IMR-90 (cell line): ENCODE data around the gene STAT1. TPM values are rescaled to one million over a fixed set of nuclear protein-coding genes. Genes with fewer than 3 reads are reported as not detected.

Experiments used
- ATAC-seq: fragments of 200-7000 bp; cut with Tn5 transposase; 2 replicates; pipeline ENCODE4 v1.9.1; 2020; ENCODE audit warnings: low read depth, mild to moderate bottlenecking, moderate library complexity
- BruUV-seq: library from RNA; stranded (reverse); fragments of 400-500 nt; replicated peaks from 2 replicates; lab custom pipeline; 2021; lab: Mats Ljungman, UMichigan
- CTCF ChIA-PET: fragments of 300-600 bp; formaldehyde crosslinking; extraction: SDS; loops from one replicate; lab custom pipeline; 2021; ENCODE audit warnings: antibody characterized with exemption; lab: Yijun Ruan, JAX
- POLR2A ChIA-PET: fragments of 300-600 bp; sonication (Branson Sonifier 250); formaldehyde crosslinking; loops from one replicate; lab custom pipeline; 2022; ENCODE audit warnings: antibody characterized with exemption; ENCODE audit not compliant: unreplicated experiment; lab: Charles Lee
- DNase-seq: peaks from one replicate; pipeline ENCODE4 v3.0.0; 2013
- H2AFZ ChIP-seq: replicated peaks from 2 replicates; pipeline ENCODE3; 2013; ENCODE audit warnings: low read length, mild to moderate bottlenecking; ENCODE audit not compliant: poor library complexity
- H2AK5ac ChIP-seq: 2 replicates; pipeline ENCODE4 v1.6.1; 2013; ENCODE audit warnings: low read depth, low read length, inconsistent platforms
- H2AK9ac ChIP-seq: replicated peaks from 2 replicates; pipeline ENCODE3; 2013; ENCODE audit warnings: mild to moderate bottlenecking, low read depth, low read length, moderate library complexity; ENCODE audit not compliant: poor library complexity
- H2BK120ac ChIP-seq: 2 replicates; pipeline ENCODE4 v1.6.1; 2013; ENCODE audit warnings: low read depth, low read length, inconsistent platforms
- H2BK15ac ChIP-seq: 3 replicates; pipeline ENCODE4 v1.6.1; 2013; ENCODE audit warnings: low read depth, low read length, inconsistent platforms
- H2BK20ac ChIP-seq: 2 replicates; pipeline ENCODE4 v1.6.1; 2013; ENCODE audit warnings: low read depth, mild to moderate bottlenecking, inconsistent platforms, low read length, moderate library complexity
- H2BK5ac ChIP-seq: 2 replicates; pipeline ENCODE4 v1.6.1; 2013; ENCODE audit warnings: mild to moderate bottlenecking, low read depth, low read length, inconsistent platforms; ENCODE audit not compliant: poor library complexity, severe bottlenecking
- H3K14ac ChIP-seq: replicated peaks from 2 replicates; pipeline ENCODE4 v1.6.1; 2013; ENCODE audit warnings: low read depth, low read length, inconsistent platforms
- H3K18ac ChIP-seq: 2 replicates; pipeline ENCODE4 v1.6.1; 2013; ENCODE audit warnings: low read depth, low read length, control low read depth
- H3K23ac ChIP-seq: 2 replicates; pipeline ENCODE4 v1.6.1; 2013; ENCODE audit warnings: low read depth, low read length, inconsistent platforms
- H3K27ac ChIP-seq: 2 replicates; pipeline ENCODE4 v1.5.1; 2013; ENCODE audit warnings: mild to moderate bottlenecking, control low read depth, low read length; ENCODE audit not compliant: insufficient read depth
- H3K27me3 ChIP-seq: 2 replicates; pipeline ENCODE4 v1.6.1; 2013; ENCODE audit warnings: low read length; ENCODE audit not compliant: control insufficient read depth, insufficient read depth
- H3K36me3 ChIP-seq: 2 replicates; pipeline ENCODE4 v1.6.1; 2013; ENCODE audit warnings: low read length, mixed read lengths; ENCODE audit not compliant: control insufficient read depth, insufficient read depth
- H3K4ac ChIP-seq: 2 replicates; pipeline ENCODE4 v1.6.1; 2013; ENCODE audit warnings: low read depth, low read length, inconsistent platforms
- H3K4me1 ChIP-seq: 2 replicates; pipeline ENCODE4 v1.6.1; 2013; ENCODE audit warnings: low read length, mixed read lengths; ENCODE audit not compliant: control insufficient read depth, insufficient read depth
- H3K4me2 ChIP-seq: 2 replicates; pipeline ENCODE4 v1.6.1; 2013; ENCODE audit warnings: low read depth, mild to moderate bottlenecking, control low read depth, low read length, moderate library complexity
- H3K4me3 ChIP-seq: 2 replicates; pipeline ENCODE4 v1.5.1; 2013; ENCODE audit warnings: low read depth, mild to moderate bottlenecking, control low read depth, low read length, moderate library complexity; ENCODE audit not compliant: insufficient read depth
- H3K56ac ChIP-seq: 2 replicates; pipeline ENCODE4 v1.6.1; 2013; ENCODE audit warnings: low read length, inconsistent platforms; ENCODE audit not compliant: insufficient read depth; ENCODE audit errors: extremely low read depth
- H3K79me1 ChIP-seq, 2 experiments: 2 replicates each; pipeline ENCODE4 v1.6.1; 2013; ENCODE audit warnings: low read length in 2 of 2, inconsistent platforms in 1 of 2, low read depth in 1 of 2
- H3K9ac ChIP-seq: 2 replicates; pipeline ENCODE4 v1.6.1; 2013; ENCODE audit warnings: low read depth, low read length, control low read depth
- H3K9me1 ChIP-seq: 2 replicates; pipeline ENCODE4 v1.6.1; 2013; ENCODE audit warnings: low read length, inconsistent platforms; ENCODE audit not compliant: insufficient read depth
- H3K9me3 ChIP-seq: 2 replicates; pipeline ENCODE4 v1.6.1; 2013; ENCODE audit warnings: low read length; ENCODE audit not compliant: control insufficient read depth, insufficient read depth
- H4K20me1 ChIP-seq: 2 replicates; pipeline ENCODE4 v1.6.1; 2013; ENCODE audit warnings: low read length, inconsistent platforms; ENCODE audit not compliant: insufficient read depth
- H4K5ac ChIP-seq: 2 replicates; pipeline ENCODE4 v1.6.1; 2013; ENCODE audit warnings: mild to moderate bottlenecking, low read depth, low read length, control low read depth
- H4K8ac ChIP-seq, 2 experiments: 2 replicates each; pipeline ENCODE4 v1.6.1; 2013; ENCODE audit warnings: low read depth in 2 of 2, low read length in 2 of 2, control low read depth in 1 of 2, inconsistent platforms in 1 of 2
- H4K91ac ChIP-seq: 2 replicates; pipeline ENCODE4 v1.6.1; 2013; ENCODE audit warnings: low read depth, low read length, inconsistent platforms; ENCODE audit not compliant: insufficient read depth
- ELK1 ChIP-seq: fragments of 150-350 bp; IDR thresholded peaks from 2 replicates; pipeline ENCODE4 v1.6.1; 2016; ENCODE audit warnings: low read depth, mild to moderate bottlenecking, low read length, moderate library complexity, borderline replicate concordance
- FOS ChIP-seq: fragments of 150-350 bp; IDR thresholded peaks from 2 replicates; pipeline ENCODE4 v1.6.1; 2016; ENCODE audit warnings: low read depth, low read length
- MAFK ChIP-seq: IDR thresholded peaks from 2 replicates; pipeline ENCODE4 v1.6.1; 2012; ENCODE audit warnings: low read depth, low read length, improper control_type of control experiment
- MXI1 ChIP-seq: IDR thresholded peaks from 2 replicates; pipeline ENCODE4 v1.6.1; 2012; ENCODE audit warnings: low read depth, mild to moderate bottlenecking, low read length, moderate library complexity, borderline replicate concordance
- NFE2L2 ChIP-seq: fragments of 150-350 bp; IDR thresholded peaks from 2 replicates; pipeline ENCODE4 v1.6.1; 2016; ENCODE audit warnings: low read depth, mild to moderate bottlenecking, low read length
- RAD21 ChIP-seq: IDR thresholded peaks from 2 replicates; pipeline ENCODE4 v1.6.1; 2012; ENCODE audit warnings: low read length, improper control_type of control experiment
- RFX5 ChIP-seq: IDR thresholded peaks from 2 replicates; pipeline ENCODE4 v1.8.0; 2012; ENCODE audit warnings: low read depth, mild to moderate bottlenecking, low read length, moderate library complexity
- SMC3 ChIP-seq: fragments of 150-350 bp; IDR thresholded peaks from 2 replicates; pipeline ENCODE4 v1.6.1; 2016; ENCODE audit warnings: low read depth, mild to moderate bottlenecking, antibody characterized with exemption, low read length, moderate library complexity
- WGBS, 2 experiments: methylation state at CpG; one replicate each; pipeline versions ENCODE4 v1.1.5 to v1.1.7; 2013; ENCODE audit warnings: missing lambda C conversion rate in 2 of 2; ENCODE audit not compliant: insufficient read length in 1 of 2; ENCODE audit errors: extremely low coverage in 2 of 2; 5-methylcytosine and 5-hydroxymethylcytosine counted together
- dilution Hi-C: fragments of 300-500 bp; cut with HindIII; formaldehyde crosslinking; loops from one replicate; pipeline ENCODE4 v1.14.3; 2018; ENCODE audit warnings: low sequenced_read_pairs; ENCODE audit not compliant: unreplicated experiment
- in situ Hi-C: fragments of 300-500 bp; cut with MboI; formaldehyde crosslinking; loops from 3 replicates; pipeline ENCODE4 v1.14.3; 2019; ENCODE audit warnings: low sequenced_read_pairs, inconsistent platforms, mixed read lengths
- intact Hi-C: fragments of 100-400 bp; cut with micrococcal nuclease; formaldehyde crosslinking; loops from 2 replicates; pipeline ENCODE4 v1.10.0; 2022
- polyA plus RNA-seq, 3 experiments: library from polyadenylated mRNA; depleted of rRNA; stranded (reverse); fragments of >200 nt; gene quantifications; 2 replicates each; pipeline ENCODE4 v1.2.3, GENCODE V29; 2012; ENCODE audit warnings: low replicate concordance in 1 of 3
- total RNA-seq: library from RNA; depleted of rRNA; stranded (reverse); fragments of >200 nt; gene quantifications from 2 replicates; pipeline ENCODE4 v1.2.3, GENCODE V29; 2012
- TF ChIP-seq, protein P1 (sequence below): conservative IDR thresholded peaks from 2 replicates; pipeline ENCODE4 v1.5.1; 2012; ENCODE audit warnings: mild to moderate bottlenecking, low read depth, low read length, improper control_type of control experiment

The STAT1 gene
- total and polyA plus RNA-seq, 2 of the 4 experiments (the other 2 are of a cell fraction) = 43.2 to 67.9 TPM

- Histone ChIP-seq H2BK120ac (no peak overlapping the region), H3K36me3 (no peaks in the 10 kb centered on the region), H4K5ac (no peak overlapping the region), H2BK15ac (no peak overlapping the region), H4K8ac (no peak overlapping the region), H2BK20ac (no peak overlapping the region), H3K27me3 (no peaks in the 10 kb centered on the region), H3K9me3 (no peaks in the 10 kb centered on the region), H3K79me1 (no peaks in the 10 kb centered on the region), H3K9me1 (0 out of 2 replicates have a peak, but pooled peaks cover 3% of the 10 kb centered on the region), H4K20me1 (peaks cover 4% of the 10 kb centered on the region; the same call in 1 of the 2 replicates), H3K9ac (no peak overlapping the region), H4K91ac (no peak overlapping the region), H3K4me2 (no peak overlapping the region), H3K14ac (no peak overlapping the region), H2AK5ac (no peak overlapping the region), H2BK5ac (no peak overlapping the region), H3K56ac (no peak overlapping the region), H3K4me3 (no peak overlapping the region), H3K23ac (no peak overlapping the region), H3K4me1 (no peaks in the 10 kb centered on the region), H3K18ac (no peak overlapping the region), H3K4ac (no peak overlapping the region), H2AFZ (no peak overlapping the region), H2AK9ac (no peak overlapping the region), H3K27ac (no peak overlapping the region)
- POLR2A ChIA-PET = no interaction called here
- TF ChIP-seq SMC3 (no peak), RAD21 (no peak), MXI1 (no peak), ELK1 (no peak), RFX5 (no peak), MAFK (no peak), NFE2L2 (no peak), FOS (no peak)
- TF ChIP-seq, protein P1, sequence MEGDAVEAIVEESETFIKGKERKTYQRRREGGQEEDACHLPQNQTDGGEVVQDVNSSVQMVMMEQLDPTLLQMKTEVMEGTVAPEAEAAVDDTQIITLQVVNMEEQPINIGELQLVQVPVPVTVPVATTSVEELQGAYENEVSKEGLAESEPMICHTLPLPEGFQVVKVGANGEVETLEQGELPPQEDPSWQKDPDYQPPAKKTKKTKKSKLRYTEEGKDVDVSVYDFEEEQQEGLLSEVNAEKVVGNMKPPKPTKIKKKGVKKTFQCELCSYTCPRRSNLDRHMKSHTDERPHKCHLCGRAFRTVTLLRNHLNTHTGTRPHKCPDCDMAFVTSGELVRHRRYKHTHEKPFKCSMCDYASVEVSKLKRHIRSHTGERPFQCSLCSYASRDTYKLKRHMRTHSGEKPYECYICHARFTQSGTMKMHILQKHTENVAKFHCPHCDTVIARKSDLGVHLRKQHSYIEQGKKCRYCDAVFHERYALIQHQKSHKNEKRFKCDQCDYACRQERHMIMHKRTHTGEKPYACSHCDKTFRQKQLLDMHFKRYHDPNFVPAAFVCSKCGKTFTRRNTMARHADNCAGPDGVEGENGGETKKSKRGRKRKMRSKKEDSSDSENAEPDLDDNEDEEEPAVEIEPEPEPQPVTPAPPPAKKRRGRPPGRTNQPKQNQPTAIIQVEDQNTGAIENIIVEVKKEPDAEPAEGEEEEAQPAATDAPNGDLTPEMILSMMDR = no peak
- ATAC-seq = no peak
- TSS peak; percentile 1 for BruUV-seq
- in situ Hi-C loops = no loop called here
- CTCF ChIA-PET = no interaction called here
- DNase-seq = no peak
- intact Hi-C loops = no loop called here
- dilution Hi-C loops = no loop called here
- WGBS, 2 experiments = no CpG with 5 or more reads among the region's 2 CpGs
These were observed 71.3 kb downstream of the STAT1 start for GRCh38 chr2:190942697-190943096.
